Heart left ventricle (tissue), 16 donors: ENCODE measurements around the gene DCAF17. TPM values are rescaled to one million over a fixed set of nuclear protein-coding genes. Genes with fewer than 3 reads are reported as not detected.

ENCODE experiments used
- ATAC-seq, 4 donors: fragments of 200-7000 bp; cut with Tn5 transposase; one replicate each; pipeline ENCODE4 v1.9.1; 2020 to 2022; ENCODE audit warnings: moderate library complexity in 4 of 4, mild to moderate bottlenecking in 3 of 4, moderate number of reproducible peaks in 1 of 4
- DNase-seq, 5 donors: peaks; one replicate each; pipeline ENCODE4 v3.0.0-alpha.2; 2020
- H3K27ac ChIP-seq, 12 donors: fragments of 200-600 bp; sonication (generic) in 4 of 12; one replicate each; pipeline versions ENCODE4 v1.5.0 to v1.8.0; 2016 to 2022; ENCODE audit warnings: mild to moderate bottlenecking in 2 of 12
- H3K27me3 ChIP-seq, 9 donors: fragments of 200-600 bp; sonication (generic) in 2 of 9; one replicate each; pipeline versions ENCODE4 v1.5.1 to v1.8.0; 2016 to 2022; ENCODE audit warnings: mild to moderate bottlenecking in 3 of 9
- H3K36me3 ChIP-seq, 9 donors: fragments of 200-600 bp; sonication (generic) in 2 of 9; one replicate each; pipeline versions ENCODE4 v1.5.0 to v1.8.0; 2018 to 2022; ENCODE audit warnings: mild to moderate bottlenecking in 2 of 9
- H3K4me1 ChIP-seq, 12 donors: fragments of 200-600 bp; sonication (generic) in 4 of 12; one replicate each; pipeline versions ENCODE4 v1.5.0 to v1.8.0; 2016 to 2022; ENCODE audit warnings: mild to moderate bottlenecking in 3 of 12
- H3K4me3 ChIP-seq, 12 donors: fragments of 200-600 bp; sonication (generic) in 4 of 12; one replicate each; pipeline versions ENCODE4 v1.5.0 to v1.8.0; 2017 to 2022; ENCODE audit warnings: mild to moderate bottlenecking in 9 of 12, moderate library complexity in 4 of 12
- H3K9me3 ChIP-seq, 12 donors: fragments of 200-600 bp; sonication (generic) in 4 of 12; one replicate each; pipeline versions ENCODE4 v1.5.0 to v1.8.0; 2016 to 2022; ENCODE audit warnings: mild to moderate bottlenecking in 1 of 12
- CTCF ChIP-seq, 12 donors: fragments of 200-600 bp; sonication (generic) in 4 of 12; IDR thresholded peaks; one replicate each; pipeline versions ENCODE4 v1.5.0 to v1.8.0; 2018 to 2022; ENCODE audit warnings: antibody characterized with exemption in 12 of 12, mild to moderate bottlenecking in 5 of 12
- POLR2A ChIP-seq, 2 donors: fragments of 450-650 bp; IDR thresholded peaks; one replicate each; pipeline ENCODE4 v1.6.1; 2017; ENCODE audit warnings: antibody characterized with exemption in 2 of 2, mild to moderate bottlenecking in 2 of 2, moderate library complexity in 2 of 2
- WGBS, 4 donors: extraction: QIAGEN DNeasy Blood & Tissue Kit in 2 of 4; methylation state at CpG; one replicate each; pipeline versions ENCODE4 v1.1.5 to v1.1.7; 2013 to 2018; 5-methylcytosine and 5-hydroxymethylcytosine counted together
- intact Hi-C, 10 donors: fragments of 100-400 bp; cut with DNase I; formaldehyde crosslinking; loops; one replicate each; pipeline versions ENCODE4 v1.11.1 to v1.14.2; 2022
- polyA plus RNA-seq, 2 donors: library from polyadenylated mRNA; stranded (reverse); fragments of 200-250 nt; gene quantifications; one replicate each; pipeline ENCODE4 v1.2.3, GENCODE V29; 2013
- total RNA-seq, 9 donors: library from RNA; depleted of rRNA in 2 of 9; stranded (reverse); fragments of >200 nt in 2 of 9; fragmentation: NEBNext Ultra II Directional in 3 of 9; extraction: Animal tissue kit (Norgen Biotek cat#: 25700) in 3 of 9; gene quantifications; one replicate each; pipeline versions ENCODE4 v1.1.0 to v1.2.4, GENCODE V29; 2016 to 2023
- donor health status: ischemic (EF 13 %, LVEDD 7.1; RV severe dilation, severe dysfunction).
- donor health status: healthy with polysubstance abuse.
- donor health status: DM: no; HTN: yes; CAD: no.
- donor health status: DM: no; HTN: no; CAD: no.
- donor health status: ischemic (EF 25% LVEDD 6.9; RV normal size, moderate dysfunction).
- donor health status: ischemic (EF 25% LVEDD 5.7; RV mildly dilated, moderate dysfunction).
- donor health status: healthy.
- donor health status: DM: yes; HTN: yes; CAD: no.
- donor health status: ischemic (EF 35%, LVEDD 5.7; RV mildly dilated, moderate dysfunction).
- donor health status: nonischemic (EF 11% LVEDD 7.7; RV severe dilation, severe dysfunction).
- donor health status: DM: yes; HTN: yes; CAD: no.
- donor health status: PGD.
- donor health status: ischemic (EF 29% LVEDD 5.4; RV normal size, mild dysfunction).
- donor health status: nonischemic (EF 23%, LVEDD 6.1; RV moderate dilation, normal function).

DCAF17 gene
- total and polyA plus RNA-seq, 11 donors: 2.2 to 16.7 (median 7.6) TPM

GRCh38 chr2:171401947-171402346 lies 32.1 kb upstream of the DCAF17 start:
- no peak overlapping the region for H3K27ac ChIP-seq
- WGBS, 4 donors: 94 to 100% (median 98%) methylated on average over 1 of the region's 1 CpG
- intact Hi-C loops: no loop called here
- ATAC-seq (no peak), DNase-seq (no peak)
- H3K9me3 ChIP-seq: peaks cover 0 to 23% (median 4%) of the 10 kb centered on the region in 12 donors
- H3K36me3 ChIP-seq: no peaks in the 10 kb centered on the region
- TF ChIP-seq POLR2A (IDR thresholded peaks at IDR 0.05) (no peak), CTCF (IDR thresholded peaks at IDR 0.05) (no peak)
- H3K4me3 ChIP-seq: no peak overlapping the region
- H3K27me3 ChIP-seq: no peaks in the 10 kb centered on the region
- no peaks in the 10 kb centered on the region for H3K4me1 ChIP-seq

- 83 to 89% (median 84%) methylated on average over 4 of the region's 4 CpGs for WGBS, 4 donors
- H3K4me3 ChIP-seq: no peak overlapping the region
- ATAC-seq (no peak), DNase-seq (no peak)
- H3K9me3 ChIP-seq: peaks cover 0 to 15% (median 3%) of the 10 kb centered on the region in 12 donors
- no peak overlapping the region for H3K27ac ChIP-seq
- no peaks in the 10 kb centered on the region for H3K27me3 ChIP-seq
- H3K36me3 ChIP-seq: no peaks in the 10 kb centered on the region
- H3K4me1 ChIP-seq: no peaks in the 10 kb centered on the region
- intact Hi-C loops: no loop called here
- TF ChIP-seq POLR2A (IDR thresholded peaks at IDR 0.05): no peak
- no peak for TF ChIP-seq CTCF (IDR thresholded peaks at IDR 0.05)
Measured at GRCh38 chr2:171402906-171403580, 31.0 kb upstream of the DCAF17 start.

GRCh38 chr2:171404261-171404660 lies 29.8 kb upstream of the DCAF17 start:
- Histone ChIP-seq H3K27me3 (no peaks in the 10 kb centered on the region), H3K4me1 (no peaks in the 10 kb centered on the region), H3K36me3 (no peaks in the 10 kb centered on the region), H3K27ac (no peak overlapping the region), H3K9me3 (peaks cover 0 to 11% (median 3%) of the 10 kb centered on the region in 12 donors), H3K4me3 (no peak overlapping the region)
- ATAC-seq: no peak
- WGBS, 4 donors: 79 to 94% (median 81%) methylated on average over 5 of the region's 5 CpGs
- no peak for DNase-seq
- no peak for TF ChIP-seq POLR2A (IDR thresholded peaks at IDR 0.05)
- no peak for TF ChIP-seq CTCF (IDR thresholded peaks at IDR 0.05)
- intact Hi-C loops: no loop called here

GRCh38 chr2:171404719-171405118 lies 29.3 kb upstream of the DCAF17 start:
- Histone ChIP-seq H3K4me1 (peaks cover 0 to 4% (median 0%) of the 10 kb centered on the region in 12 donors), H3K9me3 (peaks cover 0 to 11% (median 3%) of the 10 kb centered on the region in 12 donors), H3K4me3 (no peak overlapping the region), H3K27me3 (no peaks in the 10 kb centered on the region), H3K36me3 (no peaks in the 10 kb centered on the region), H3K27ac (no peak overlapping the region)
- 94 to 95% (median 94%) methylated on average over 2 of the region's 2 CpGs for WGBS, 4 donors
- TF ChIP-seq POLR2A (IDR thresholded peaks at IDR 0.05) (no peak), CTCF (IDR thresholded peaks at IDR 0.05) (no peak)
- intact Hi-C loops: no loop called here
- ATAC-seq (no peak), DNase-seq (no peak)
